GM21737 (cell line): ENCODE results near the gene EVI5.
"Not testable (repeated sequence)": the region's sequence is repeated elsewhere in the genome, so short reads cannot be mapped to it uniquely, and the experiment has no call there.

Source experiments
- ATAC-seq: cut with Tn5 transposase; IDR thresholded peaks from one replicate; pipeline ENCODE4 v1.9.1; 2021; ENCODE audit warnings: mild to moderate bottlenecking, moderate library complexity; ENCODE audit not compliant: unreplicated experiment

EVI5 gene

DNA sequence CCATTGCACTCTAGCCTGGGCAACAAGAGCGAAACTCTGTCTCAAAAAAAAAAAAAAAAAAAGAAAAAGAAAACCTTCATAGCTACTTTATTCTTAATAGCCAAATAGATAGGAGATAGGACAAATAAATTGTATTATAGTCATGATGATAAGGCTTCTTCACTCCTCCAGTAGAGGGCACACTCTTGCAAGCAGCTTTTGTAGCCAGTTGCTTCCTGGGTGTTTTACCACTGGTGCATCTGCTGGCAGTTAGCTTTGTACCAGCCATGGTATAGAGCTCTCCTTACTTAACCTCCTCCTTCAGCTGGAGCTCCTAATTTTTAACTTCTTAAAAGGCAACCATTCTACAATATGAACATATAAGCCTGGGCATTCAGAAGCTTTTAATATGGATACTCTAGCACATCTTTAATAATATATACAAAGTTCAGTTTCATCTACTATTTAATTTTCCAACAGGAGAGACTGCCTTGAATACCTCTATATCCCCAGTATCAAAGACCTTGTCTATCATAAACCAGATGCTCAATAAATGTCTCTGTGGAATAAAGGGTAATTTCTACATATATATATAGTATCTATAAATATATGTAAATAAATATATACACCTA, 35.8 kb downstream of the EVI5 start:
- peak; percentile 62 for ATAC-seq

DNA sequence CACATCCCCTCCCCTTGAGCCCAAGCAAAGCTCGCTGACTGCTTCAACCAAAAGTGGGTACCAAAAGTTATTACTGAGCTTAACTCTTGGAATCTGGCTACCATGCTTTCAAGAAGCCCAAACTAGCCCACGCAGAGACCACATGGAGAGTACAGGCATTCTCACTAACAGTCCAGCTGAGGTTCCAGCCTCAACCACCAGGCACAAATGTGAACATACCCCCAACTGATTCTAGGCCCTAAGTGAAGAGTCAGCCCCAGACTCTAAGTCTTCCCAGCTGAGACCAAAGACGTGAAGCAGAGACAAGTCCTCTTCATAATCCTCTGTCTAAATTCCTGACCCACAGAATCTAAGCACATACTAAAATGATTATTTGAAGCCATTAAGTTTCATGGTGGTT, 36.8 kb downstream of the EVI5 start:
- ATAC-seq: no peak

DNA sequence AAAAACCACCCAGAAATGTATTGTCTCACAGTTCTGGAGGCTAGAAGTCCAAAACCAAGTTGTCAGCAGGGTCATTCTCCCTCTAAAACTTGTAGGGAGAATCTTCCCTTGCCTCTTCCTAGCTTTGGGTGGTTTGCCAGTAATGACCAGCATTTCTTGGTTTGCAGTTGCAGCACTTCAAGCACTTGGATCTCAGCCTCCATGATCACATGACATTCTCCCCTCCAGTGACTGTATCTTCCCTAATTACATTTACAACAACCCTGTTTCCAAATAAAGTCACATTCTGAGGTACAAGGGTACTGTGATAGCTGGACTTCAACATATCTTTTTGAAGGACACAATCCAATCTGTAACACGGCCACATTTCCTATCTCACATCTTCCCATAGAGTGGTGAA, 37.2 kb downstream of the EVI5 start:
- no peak for ATAC-seq

GRCh38 chr1:92746255-92746654, 38.7 kb downstream of the EVI5 start:
- not testable (repeated sequence) for ATAC-seq

GRCh38 chr1:92743221-92743620, 41.7 kb downstream of the EVI5 start:
- ATAC-seq: no peak

DNA sequence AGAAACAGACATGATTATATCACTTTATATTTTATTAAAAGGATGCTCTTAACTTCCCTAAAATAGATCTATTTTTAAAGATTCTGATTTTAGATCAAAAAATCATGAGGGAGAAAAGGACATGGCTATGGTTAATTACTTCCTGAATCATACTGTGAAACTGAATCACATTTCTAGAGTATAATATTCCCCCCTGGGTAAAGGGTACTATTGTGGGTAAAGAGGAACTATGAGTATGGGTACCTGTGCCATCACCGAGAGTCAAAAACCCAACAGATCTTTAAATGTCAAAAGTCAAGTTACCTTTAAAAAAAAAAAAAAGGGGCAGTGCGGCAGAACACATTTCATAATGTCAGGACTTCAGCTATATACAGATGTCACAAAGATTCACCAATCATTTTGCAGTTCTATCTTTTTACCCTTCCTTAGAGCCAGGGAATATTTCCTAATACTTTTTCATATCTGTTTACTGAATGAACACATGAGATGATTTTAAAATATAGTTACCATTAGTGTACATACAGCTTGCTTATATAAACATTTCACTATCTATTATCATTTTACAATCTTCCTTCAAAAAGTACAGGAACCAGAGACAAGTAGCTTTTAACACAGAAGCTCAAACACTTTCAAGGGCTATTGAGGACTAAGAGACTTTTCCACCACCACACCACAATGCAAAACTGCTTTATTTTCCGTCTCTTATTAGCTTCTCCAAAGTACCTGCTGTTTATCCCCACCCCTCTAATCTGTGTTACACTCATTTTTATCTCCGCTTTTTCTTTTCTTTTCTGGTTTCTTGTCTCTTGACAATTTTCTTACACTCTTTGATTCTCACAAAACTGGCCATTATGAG, 45.0 kb downstream of the EVI5 start:
- no peak for ATAC-seq

DNA sequence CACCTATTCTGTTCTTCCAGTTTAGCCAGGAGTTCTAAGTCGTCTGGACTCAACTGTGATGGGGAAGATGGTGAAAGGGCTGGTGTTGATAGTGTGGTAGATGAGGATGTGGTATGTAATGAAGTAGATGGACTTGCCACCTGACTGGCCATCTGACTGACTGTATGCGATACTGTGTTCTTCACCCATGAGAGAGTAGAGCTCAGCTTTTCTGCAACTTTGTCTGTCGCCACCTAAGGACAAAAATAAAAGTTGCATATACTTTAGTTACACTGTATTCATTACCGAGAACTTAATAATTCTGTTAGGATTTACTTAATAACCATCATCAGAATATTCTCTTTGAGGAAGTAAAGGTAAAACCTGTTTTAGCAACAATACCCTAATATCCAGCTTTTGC, 48.5 kb downstream of the EVI5 start:
- no peak for ATAC-seq

DNA sequence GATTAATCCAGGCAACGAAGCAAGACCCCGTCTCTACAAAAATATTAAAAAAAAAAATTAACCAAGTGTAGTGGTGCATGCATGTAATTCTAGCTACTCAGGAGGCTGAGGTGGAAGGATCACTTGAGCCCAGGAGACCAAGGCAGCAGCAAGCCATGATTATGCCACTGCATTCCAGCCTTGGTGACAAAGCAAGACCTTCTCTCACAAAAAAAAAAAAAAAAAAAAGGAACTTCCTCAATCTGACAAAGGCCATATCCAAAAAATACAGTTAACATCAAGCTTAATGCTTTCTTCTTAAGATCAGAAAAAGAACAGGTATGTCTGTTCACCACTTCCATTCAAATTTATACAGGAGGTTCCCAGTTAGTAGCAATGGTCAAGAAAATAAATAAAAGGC, 54.4 kb downstream of the EVI5 start:
- no peak for ATAC-seq

- ATAC-seq: no peak
Measured at GRCh38 chr1:92728697-92729096, 56.2 kb downstream of the EVI5 start.

- not testable (repeated sequence) for ATAC-seq
Measured at GRCh38 chr1:92723713-92724112, 61.2 kb downstream of the EVI5 start.

GRCh38 chr1:92721886-92722285, 63.0 kb downstream of the EVI5 start:
- no peak for ATAC-seq

- ATAC-seq: not testable (repeated sequence)
Measured at GRCh38 chr1:92721157-92721556, 63.8 kb downstream of the EVI5 start.

DNA sequence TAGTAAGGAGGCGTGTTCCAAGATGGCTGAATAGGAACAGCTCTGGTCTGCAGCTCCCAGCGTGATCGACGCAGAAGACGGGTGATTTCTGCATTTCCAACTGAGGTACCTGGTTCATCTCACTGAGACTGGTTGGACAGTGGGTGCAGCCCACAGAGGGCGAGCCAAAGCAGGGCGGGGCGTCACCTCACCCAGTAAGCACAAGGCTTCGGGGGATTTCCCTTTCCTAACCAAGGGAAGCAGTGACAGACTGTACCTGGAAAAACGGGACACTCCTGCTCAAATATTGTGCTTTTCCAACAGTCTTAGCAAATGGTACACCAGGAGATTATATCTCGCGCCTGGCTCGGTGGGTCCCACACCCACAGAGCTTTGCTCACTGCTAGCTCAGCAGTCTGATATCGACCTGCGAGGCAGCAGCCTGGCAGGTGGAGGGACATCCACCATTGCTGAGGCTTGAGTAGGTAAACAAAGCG, 69.4 kb downstream of the EVI5 start:
- not testable (repeated sequence) for ATAC-seq

DNA sequence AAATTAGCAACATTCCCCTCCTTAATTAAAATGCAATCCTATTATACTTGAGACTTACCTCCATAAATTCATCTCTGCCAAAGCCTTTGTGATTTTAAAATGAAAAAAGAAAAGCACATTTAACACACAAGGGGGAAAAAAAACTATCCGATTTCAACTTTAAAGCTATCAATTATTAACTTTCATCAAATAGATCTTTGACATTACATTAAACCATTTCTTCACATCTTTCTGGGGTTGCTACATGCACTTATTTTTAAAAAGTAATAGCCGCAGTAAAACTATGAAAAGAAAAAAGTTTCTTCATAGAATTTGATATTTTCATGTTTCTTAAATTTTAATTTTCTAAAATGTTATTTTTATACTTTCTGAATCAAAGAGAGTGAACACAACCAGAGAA, 71.0 kb downstream of the EVI5 start:
- ATAC-seq: no peak

DNA sequence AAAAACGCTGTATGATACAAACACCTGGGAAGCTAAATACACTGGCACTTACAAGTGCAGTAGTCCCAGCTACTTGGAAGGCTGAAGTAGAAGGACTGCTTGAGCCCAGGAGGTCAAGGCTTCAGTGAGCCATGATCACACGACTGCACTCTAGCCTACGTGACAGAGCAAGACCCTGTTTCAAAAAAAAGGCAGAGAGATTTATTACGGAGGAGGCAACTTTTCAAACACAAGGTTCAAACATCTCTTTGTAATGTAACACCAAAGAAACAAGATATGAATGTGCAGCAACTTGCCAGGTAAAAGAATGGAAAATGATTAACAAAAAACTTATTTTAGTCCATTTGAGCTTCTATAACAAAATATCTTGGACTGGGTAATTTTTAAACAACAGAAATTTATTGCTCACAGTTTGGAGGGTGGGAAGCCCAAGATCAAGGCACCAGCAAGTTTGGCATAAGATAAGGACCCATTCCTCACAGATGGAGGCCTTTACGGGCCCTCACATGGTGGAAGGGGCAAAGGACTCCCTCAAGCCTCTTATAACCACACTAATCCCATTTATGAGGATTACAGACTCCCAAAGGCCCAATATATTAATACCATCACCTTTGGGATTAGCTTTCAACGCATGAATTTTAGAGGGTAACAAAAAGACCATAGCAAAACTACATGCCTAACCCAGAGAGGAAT, 73.3 kb downstream of the EVI5 start:
- no peak for ATAC-seq

DNA sequence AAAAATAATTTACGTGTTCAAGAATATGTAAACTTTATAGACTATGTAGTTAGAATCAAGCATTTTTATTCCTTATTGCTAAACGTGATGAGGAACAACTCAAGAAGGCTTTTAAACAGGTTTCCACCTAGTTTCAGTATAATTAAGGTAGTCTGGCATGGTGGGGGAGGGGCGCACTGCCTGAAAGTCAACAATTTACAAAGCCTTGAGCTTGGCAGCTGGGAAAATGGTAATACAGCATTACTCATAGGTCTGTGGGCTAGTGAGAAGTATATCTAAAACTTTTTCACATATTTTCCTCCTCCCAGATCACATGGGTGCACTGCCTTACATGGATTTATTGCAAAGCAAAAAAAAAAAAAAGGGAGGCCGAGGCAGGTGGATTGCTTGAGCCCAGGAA, 75.2 kb downstream of the EVI5 start:
- ATAC-seq: no peak

DNA sequence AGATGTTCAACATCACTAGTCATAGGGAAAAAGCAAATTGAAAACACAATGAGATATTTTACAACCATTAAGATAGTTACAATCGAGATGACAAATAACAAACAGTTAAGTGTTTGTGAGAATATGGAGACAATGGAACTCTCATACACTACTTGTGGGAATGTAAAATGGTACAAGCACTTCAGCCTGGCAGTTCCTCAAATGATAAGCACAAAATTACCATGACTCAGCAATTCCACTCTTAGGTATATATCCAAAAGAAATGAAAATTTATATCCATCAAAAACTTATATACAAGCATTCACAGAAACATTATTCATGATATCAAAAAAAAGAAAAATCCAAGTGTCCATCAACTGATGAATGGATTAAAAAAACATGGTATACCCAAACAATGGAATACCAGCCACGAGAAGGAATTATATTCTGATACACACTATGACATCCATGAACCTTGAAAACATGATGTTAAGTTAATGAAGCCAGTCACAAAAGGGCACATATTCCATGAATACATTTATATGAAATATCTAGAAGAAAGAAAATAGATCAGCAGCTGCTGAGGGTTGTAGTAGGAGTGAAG, 76.4 kb downstream of the EVI5 start:
- no peak for ATAC-seq

DNA sequence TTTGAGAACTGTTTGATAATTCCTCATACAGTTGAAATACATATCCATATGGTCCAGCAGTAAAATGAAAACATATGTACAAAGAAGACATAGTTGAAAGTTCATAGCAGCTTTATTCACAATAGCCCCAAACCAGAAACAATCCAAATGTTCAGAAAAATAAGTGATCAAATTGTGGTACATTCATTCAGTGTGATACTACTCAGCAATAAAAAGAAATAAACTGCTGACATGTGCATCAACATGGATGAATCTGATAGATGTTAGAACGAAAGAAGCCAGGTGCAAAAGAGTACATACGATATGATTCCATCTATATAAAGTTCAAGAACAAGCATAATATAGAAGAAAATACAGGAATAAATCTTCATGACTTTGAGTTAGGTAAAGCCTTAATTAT, 77.2 kb downstream of the EVI5 start:
- no peak for ATAC-seq

DNA sequence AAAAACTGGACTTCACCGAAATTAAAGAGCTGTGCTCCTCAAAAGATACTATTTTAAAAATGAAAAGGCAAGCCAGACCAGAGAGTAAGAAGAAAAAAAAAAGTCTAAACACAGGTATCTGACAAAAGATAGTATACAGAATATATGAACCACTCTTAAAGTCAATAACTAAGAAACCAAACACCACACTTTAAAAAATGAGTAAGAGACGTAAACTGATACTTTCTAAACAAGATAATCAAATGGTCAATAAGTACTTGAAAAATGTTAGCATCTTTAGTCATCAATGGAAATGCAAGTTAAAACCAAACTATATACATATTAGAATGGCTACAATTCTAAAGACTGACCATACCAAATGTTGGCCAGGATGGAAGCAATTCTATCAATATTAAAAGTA, 77.6 kb downstream of the EVI5 start:
- ATAC-seq: no peak

DNA sequence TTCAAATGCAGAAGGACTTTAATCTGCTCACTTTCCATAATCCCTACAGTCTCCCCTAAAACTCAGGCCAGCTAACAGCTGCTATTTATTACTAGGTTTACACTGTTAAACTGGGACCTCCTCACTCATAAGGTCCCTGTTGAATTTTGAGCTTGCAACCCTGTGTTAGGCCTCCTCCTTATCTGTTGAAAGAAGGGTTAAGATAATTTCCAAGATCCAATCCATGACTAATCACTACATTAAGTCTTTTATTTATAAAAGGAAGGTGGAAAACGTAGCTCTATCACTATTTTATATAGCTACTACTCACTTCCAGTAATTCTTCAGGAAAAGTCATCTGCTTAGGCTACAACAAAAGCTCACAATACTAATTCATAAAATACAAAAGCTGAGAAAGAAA, 79.5 kb downstream of the EVI5 start:
- ATAC-seq: no peak

DNA sequence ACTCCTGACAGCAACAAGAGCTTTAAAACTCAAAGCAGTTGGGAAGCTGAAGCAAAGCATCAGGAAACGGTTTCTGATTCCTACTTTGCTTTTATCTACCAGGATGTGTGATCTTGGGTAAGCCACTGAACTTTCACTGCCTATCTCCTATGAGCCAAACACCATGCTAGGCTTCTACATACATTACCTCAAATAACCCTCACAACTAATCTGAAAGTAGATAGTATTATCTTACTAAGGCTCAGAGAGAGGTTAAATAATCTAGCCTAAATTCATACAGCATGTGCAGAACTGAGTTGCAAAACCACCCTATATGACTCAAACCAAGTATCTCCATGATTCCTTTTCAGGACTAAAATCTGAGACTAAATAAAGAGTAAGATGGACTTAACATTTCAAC, 83.8 kb downstream of the EVI5 start:
- no peak for ATAC-seq
